GM21717 (cell line): Measurements from ENCODE around the gene MMP28.

Experiments
- ATAC-seq: cut with Tn5 transposase; IDR thresholded peaks from one replicate; pipeline ENCODE4 v1.9.1; 2021; ENCODE audit warnings: mild to moderate bottlenecking, moderate library complexity; ENCODE audit not compliant: unreplicated experiment

Gene MMP28

DNA sequence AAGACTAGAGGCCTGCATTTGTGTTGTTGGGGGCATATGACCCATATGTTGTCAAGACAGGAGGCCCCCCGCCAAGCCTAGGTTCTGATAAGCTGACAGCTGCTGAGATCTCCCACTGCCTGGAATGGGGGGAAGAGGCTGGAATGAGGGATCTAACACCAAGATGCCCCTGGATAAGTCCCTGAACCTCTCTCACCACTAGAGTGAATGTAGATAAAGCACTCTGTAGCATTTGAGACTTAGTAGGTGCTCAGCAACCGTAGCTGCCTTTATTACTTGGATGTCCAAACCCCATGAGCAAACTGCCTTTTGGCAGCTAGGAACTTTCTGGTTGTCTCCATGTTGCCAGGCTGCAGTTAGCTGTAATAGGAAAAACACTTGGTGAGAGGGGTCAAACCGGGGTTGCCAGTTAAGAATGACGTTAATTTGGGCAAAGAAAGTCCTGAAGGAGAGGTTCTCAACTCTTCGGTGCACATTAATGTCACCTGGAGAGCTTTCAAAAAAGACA lies 68.4 kb downstream of the MMP28 start:
- ATAC-seq = no peak

GRCh38 chr17:35726127-35726952 lies 69.1 kb downstream of the MMP28 start:
- no peak for ATAC-seq

- no peak for ATAC-seq
These were observed 69.7 kb downstream of the MMP28 start for GRCh38 chr17:35725802-35726126.

GRCh38 chr17:35725058-35725457 lies 70.4 kb downstream of the MMP28 start:
- ATAC-seq = no peak

DNA sequence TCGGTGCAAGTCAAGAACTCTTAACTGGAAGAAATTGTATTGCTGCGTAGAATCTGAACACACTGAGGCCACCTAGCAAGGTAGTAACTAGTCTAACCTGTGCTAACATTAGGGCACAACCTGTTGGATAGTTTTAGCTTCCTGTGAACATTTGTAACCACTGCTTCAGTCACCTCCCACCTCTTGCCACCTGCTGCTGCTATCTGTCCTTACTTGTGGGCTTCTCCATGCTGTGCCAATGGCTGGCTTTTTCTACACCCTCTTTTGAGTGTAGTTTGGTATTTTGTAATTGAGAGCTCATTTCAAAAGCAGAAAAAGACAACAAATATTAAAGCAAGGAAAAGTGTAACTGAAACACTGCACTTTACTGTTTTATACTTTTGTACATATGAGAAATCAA lies 71.7 kb downstream of the MMP28 start:
- ATAC-seq = no peak

- ATAC-seq = no peak
These were observed 78.0 kb downstream of the MMP28 start for GRCh38 chr17:35717475-35717874.

GRCh38 chr17:35716897-35717465 lies 78.5 kb downstream of the MMP28 start:
- no peak for ATAC-seq

- no peak for ATAC-seq
These were observed 79.3 kb downstream of the MMP28 start for GRCh38 chr17:35716173-35716572.
